GM12801 (cell line): ENCODE data around the gene CT47A1.
"Not testable (repeated sequence)": the region's sequence is repeated elsewhere in the genome, so short reads cannot be mapped to it uniquely, and the experiment has no call there.

ENCODE experiments used
- TF ChIP-seq, protein P1 (sequence below): IDR thresholded peaks from one replicate; pipeline ENCODE4 v1.5.1; 2011; ENCODE audit warnings: control low read depth; ENCODE audit not compliant: insufficient read length; ENCODE audit errors: extremely low read depth

The CT47A1 gene

DNA sequence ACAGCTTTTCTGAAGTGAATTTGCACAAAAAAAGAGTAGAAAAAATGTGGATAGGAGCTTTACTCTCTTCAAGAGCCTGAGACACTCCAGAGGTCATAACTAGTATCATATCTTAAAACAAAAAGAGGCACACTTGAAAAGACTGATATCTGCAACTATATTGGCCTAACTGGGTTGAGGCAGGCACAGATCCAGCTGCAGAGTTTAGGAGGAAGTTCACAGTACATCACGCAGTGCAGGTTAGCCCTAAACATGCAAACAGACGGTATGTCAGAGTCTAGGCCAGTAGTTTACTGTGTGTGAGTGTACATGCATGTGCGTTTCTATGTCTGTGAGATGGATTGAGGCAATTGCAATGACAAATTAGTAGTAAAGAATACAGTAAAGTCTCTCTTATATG is 24.2 kb upstream of the CT47A1 start:
- TF ChIP-seq, protein P1, sequence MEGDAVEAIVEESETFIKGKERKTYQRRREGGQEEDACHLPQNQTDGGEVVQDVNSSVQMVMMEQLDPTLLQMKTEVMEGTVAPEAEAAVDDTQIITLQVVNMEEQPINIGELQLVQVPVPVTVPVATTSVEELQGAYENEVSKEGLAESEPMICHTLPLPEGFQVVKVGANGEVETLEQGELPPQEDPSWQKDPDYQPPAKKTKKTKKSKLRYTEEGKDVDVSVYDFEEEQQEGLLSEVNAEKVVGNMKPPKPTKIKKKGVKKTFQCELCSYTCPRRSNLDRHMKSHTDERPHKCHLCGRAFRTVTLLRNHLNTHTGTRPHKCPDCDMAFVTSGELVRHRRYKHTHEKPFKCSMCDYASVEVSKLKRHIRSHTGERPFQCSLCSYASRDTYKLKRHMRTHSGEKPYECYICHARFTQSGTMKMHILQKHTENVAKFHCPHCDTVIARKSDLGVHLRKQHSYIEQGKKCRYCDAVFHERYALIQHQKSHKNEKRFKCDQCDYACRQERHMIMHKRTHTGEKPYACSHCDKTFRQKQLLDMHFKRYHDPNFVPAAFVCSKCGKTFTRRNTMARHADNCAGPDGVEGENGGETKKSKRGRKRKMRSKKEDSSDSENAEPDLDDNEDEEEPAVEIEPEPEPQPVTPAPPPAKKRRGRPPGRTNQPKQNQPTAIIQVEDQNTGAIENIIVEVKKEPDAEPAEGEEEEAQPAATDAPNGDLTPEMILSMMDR: no peak

DNA sequence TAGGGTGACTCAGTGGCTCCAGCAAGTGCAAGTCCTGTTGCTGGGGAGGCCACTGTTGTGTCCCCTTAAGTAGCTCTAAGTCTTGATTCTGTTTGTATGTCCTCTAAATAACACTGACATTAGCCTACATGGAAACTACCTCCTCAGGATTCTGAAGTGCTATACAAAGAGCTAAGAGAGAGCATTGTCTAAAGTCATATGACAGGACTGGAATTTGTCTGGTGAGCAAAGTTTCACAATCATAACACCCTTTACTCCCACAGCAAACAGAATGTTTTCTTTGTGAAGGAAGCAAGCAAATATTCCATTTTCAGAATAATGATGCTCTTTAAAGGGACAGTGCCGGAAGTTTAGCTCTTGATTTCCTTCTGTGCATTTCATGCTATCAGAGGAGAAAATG is 23.4 kb upstream of the CT47A1 start:
- TF ChIP-seq, protein P1: no peak

DNA sequence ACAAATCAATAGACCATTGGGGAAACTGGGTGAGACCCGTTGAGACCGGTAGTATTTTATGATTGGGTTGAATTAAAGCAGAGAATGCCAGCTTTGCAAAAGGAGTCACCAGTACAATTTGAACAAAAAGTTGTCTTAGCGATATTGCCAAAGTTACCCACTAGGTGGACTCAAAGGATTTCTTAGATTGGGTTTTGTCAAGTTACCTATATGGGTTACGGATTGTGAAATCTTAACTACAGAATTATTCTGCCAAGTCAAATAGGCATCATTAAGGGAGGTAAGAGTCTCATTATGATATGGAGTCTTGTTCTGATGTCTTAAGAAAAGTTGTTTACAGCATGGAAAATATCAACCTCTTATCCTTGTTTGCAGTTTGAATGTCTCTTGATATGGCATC is 15.0 kb upstream of the CT47A1 start:
- TF ChIP-seq, protein P1: no peak

DNA sequence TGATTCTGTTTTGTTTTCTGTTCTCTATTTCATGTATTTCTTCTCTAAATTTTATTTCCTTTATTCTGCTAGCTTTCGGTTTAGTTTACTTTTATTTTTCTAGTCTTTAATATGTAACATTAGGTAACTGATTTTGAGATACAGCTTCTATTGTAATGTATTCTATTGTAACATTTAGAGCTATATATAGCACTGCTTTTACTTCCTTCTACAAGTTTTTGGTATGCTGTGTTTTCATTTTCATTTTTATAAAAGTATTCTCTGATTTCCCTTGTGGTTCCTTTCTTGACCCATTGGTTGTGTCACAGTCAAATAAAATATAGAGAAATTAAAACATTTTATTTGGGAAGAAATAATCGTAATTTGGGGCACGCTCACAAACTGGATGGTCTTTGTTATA is 13.9 kb upstream of the CT47A1 start:
- TF ChIP-seq, protein P1: no peak

DNA sequence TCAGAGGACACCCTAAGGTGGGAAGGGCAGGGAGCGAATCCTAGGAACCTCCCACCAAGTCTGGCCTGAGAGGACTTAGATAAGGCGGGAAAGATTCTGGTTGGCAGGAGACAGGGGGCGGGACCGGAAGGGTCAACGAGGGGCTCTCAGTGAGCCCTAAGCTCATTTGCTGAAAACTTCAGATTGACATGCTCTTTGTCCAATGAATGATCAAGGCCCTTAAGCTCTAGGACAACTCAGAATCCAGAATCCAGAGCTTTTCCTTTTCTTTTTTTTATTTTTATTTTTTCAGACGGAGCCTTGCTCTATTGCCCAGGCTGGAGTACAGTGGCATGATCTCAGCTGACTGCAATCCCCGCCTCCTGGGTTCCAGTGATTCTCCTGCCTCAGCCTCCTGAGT is 29.1 kb downstream of the CT47A1 start, which contains the start of gene CT47A7:
Gene CT47A7 (minus strand): TSS at position 101 of the 400 bp plus-strand sequence. CDS start 255 bp downstream, outside the sequence.
- TF ChIP-seq, protein P1: not testable (repeated sequence)
